Endothelial cell of umbilical vein (primary cell): ENCODE measurements around the gene SRA1. TPM values are rescaled to one million over a fixed set of nuclear protein-coding genes. Genes with fewer than 3 reads are reported as not detected.
"Not testable (repeated sequence)": the region's sequence is repeated elsewhere in the genome, so short reads cannot be mapped to it uniquely, and the experiment has no call there.

Source experiments
- BruUV-seq: library from RNA; stranded (reverse); fragments of 400-500 nt; replicated peaks from 2 replicates; lab custom pipeline; 2021; lab: Mats Ljungman, UMichigan
- CTCF ChIA-PET: fragments of 300-600, 350-600 bp; sonication (Branson Sonifier 250); formaldehyde crosslinking; loops from one replicate; lab custom pipeline; 2021; ENCODE audit warnings: antibody characterized with exemption, inconsistent platforms; lab: Charles Lee
- POLR2A ChIA-PET: fragments of 300-600, 350-600 bp; sonication (Branson Sonifier 250); formaldehyde crosslinking; loops from one replicate; lab custom pipeline; 2021; ENCODE audit warnings: antibody characterized with exemption, inconsistent platforms; lab: Charles Lee
- DNase-seq: peaks from one replicate; pipeline ENCODE4 v3.0.0-alpha.2; 2011; ENCODE audit warnings: low read depth, low spot score
- FAIRE-seq: peaks from 2 replicates; lab custom pipeline; 2011; peaks lifted over from hg19 to GRCh38; lab: Jason Lieb, UNC
- H2AFZ ChIP-seq: 2 replicates; pipeline ENCODE4 v1.6.0; 2012; ENCODE audit warnings: low read depth, low read length, control low read depth, inconsistent platforms
- H3K27ac ChIP-seq: 2 replicates; pipeline ENCODE4 v1.5.1; 2011; ENCODE audit warnings: low read depth, mild to moderate bottlenecking, control low read depth, low read length, moderate library complexity; ENCODE audit not compliant: insufficient read depth
- H3K27me3 ChIP-seq, 2 experiments: 2 replicates each; pipeline versions ENCODE4 v1.6.0 to v1.6.1; 2011; ENCODE audit warnings: low read length in 2 of 2, mixed read lengths in 1 of 2; ENCODE audit not compliant: control insufficient read depth in 2 of 2, insufficient read depth in 2 of 2
- H3K36me3 ChIP-seq, 2 experiments: 2 replicates in 1 of 2; 3 replicates in 1 of 2; pipeline ENCODE4 v1.5.1; 2011; ENCODE audit warnings: low read length in 2 of 2, mild to moderate bottlenecking in 1 of 2, moderate library complexity in 1 of 2; ENCODE audit not compliant: control insufficient read depth in 2 of 2, insufficient read depth in 2 of 2; ENCODE audit errors: extremely low read depth in 1 of 2
- H3K4me1 ChIP-seq: 3 replicates; pipeline ENCODE4 v1.5.1; 2011; ENCODE audit warnings: mild to moderate bottlenecking, low read length; ENCODE audit not compliant: control insufficient read depth, insufficient read depth; ENCODE audit errors: extremely low read depth
- H3K4me2 ChIP-seq: 2 replicates; pipeline ENCODE4 v1.6.1; 2011; ENCODE audit warnings: low read length, control low read depth, mixed read lengths; ENCODE audit not compliant: insufficient read depth
- H3K4me3 ChIP-seq, 3 experiments: fragments of 200-600 bp in 1 of 3; sonication (generic), shearing (Covaris generic) in 1 of 3; replicated peaks in 1 of 3; 2 replicates each; pipeline ENCODE4 v1.5.1; 2011 to 2016; ENCODE audit warnings: control low read depth in 3 of 3, low read length in 3 of 3, mild to moderate bottlenecking in 2 of 3, inconsistent platforms in 1 of 3, low read depth in 1 of 3, moderate library complexity in 1 of 3; ENCODE audit not compliant: insufficient read depth in 1 of 3
- H3K79me2 ChIP-seq: 2 replicates; pipeline ENCODE4 v1.6.0; 2012; ENCODE audit warnings: low read length, inconsistent platforms; ENCODE audit not compliant: control insufficient read depth, insufficient read depth
- H3K9ac ChIP-seq: replicated peaks from 2 replicates; pipeline ENCODE3; 2011; ENCODE audit warnings: low read length, control low read depth; ENCODE audit not compliant: insufficient read depth; ENCODE audit errors: extremely low read depth
- H3K9me1 ChIP-seq: replicated peaks from 3 replicates; pipeline ENCODE4 v1.6.0; 2011; ENCODE audit warnings: mild to moderate bottlenecking, low read length; ENCODE audit not compliant: control insufficient read depth, insufficient read depth; ENCODE audit errors: extremely low read depth
- H3K9me3 ChIP-seq: replicated peaks from 2 replicates; pipeline ENCODE4 v1.5.1; 2012; ENCODE audit warnings: low read length, inconsistent platforms; ENCODE audit not compliant: control insufficient read depth, insufficient read depth
- H4K20me1 ChIP-seq: replicated peaks from 2 replicates; pipeline ENCODE3; 2011; ENCODE audit warnings: mild to moderate bottlenecking, low read length; ENCODE audit not compliant: control insufficient read depth, insufficient read depth; ENCODE audit errors: extremely low read depth
- CTCF ChIP-seq, 2 donors: IDR thresholded peaks; 1 replicate in 1 of 2; 2 replicates in 1 of 2; pipeline ENCODE4 v1.5.1; 2011; ENCODE audit warnings: low read length in 2 of 2, mild to moderate bottlenecking in 2 of 2, moderate library complexity in 2 of 2, control low read depth in 1 of 2, inconsistent platforms in 1 of 2, low read depth in 1 of 2; ENCODE audit not compliant: insufficient read depth in 1 of 2; ENCODE audit errors: extremely low read depth in 1 of 2
- EZH2 ChIP-seq: IDR thresholded peaks from 2 replicates; pipeline ENCODE4 v1.6.1; 2012; ENCODE audit warnings: borderline replicate concordance, low read depth, mild to moderate bottlenecking, moderate library complexity, low read length, inconsistent platforms; ENCODE audit not compliant: severe bottlenecking
- FOS ChIP-seq: IDR thresholded peaks from 2 replicates; pipeline ENCODE4 v1.6.1; 2011; ENCODE audit warnings: mild to moderate bottlenecking, low read length, moderate library complexity, borderline replicate concordance; ENCODE audit not compliant: insufficient read depth
- GATA2 ChIP-seq: IDR thresholded peaks from 2 replicates; pipeline ENCODE4 v1.7.0; 2011; ENCODE audit warnings: low read depth, mild to moderate bottlenecking, moderate library complexity, mixed read lengths, low read length; ENCODE audit not compliant: insufficient read length, insufficient read depth
- JUN ChIP-seq: IDR thresholded peaks from 2 replicates; pipeline ENCODE4 v1.6.1; 2011; ENCODE audit warnings: borderline replicate concordance, low read depth; ENCODE audit not compliant: insufficient read length, insufficient read depth
- MYC ChIP-seq: IDR thresholded peaks from one replicate; pipeline ENCODE4 v1.6.1; 2011; ENCODE audit warnings: mild to moderate bottlenecking, low read depth, low read length
- POLR2A ChIP-seq: IDR thresholded peaks from 2 replicates; pipeline ENCODE4 v1.6.1; 2012; ENCODE audit warnings: low read depth, mild to moderate bottlenecking, control low read depth, low read length
- POLR2AphosphoS5 ChIP-seq: IDR thresholded peaks from 2 replicates; pipeline ENCODE4 v1.6.1; 2012; ENCODE audit warnings: low read depth, mild to moderate bottlenecking, control low read depth, low read length, moderate library complexity; ENCODE audit not compliant: insufficient read depth
- dilution Hi-C: fragments of 300-500 bp; cut with MboI; formaldehyde crosslinking; loops from one replicate; pipeline ENCODE4 v1.15.0; 2019; ENCODE audit warnings: low sequenced_read_pairs; ENCODE audit not compliant: extremely low pct_ligation_motif_present
- intact Hi-C: fragments of 100-400 bp; cut with micrococcal nuclease; formaldehyde crosslinking; loops from one replicate; pipeline ENCODE4 v1.10.0; 2022
- polyA plus RNA-seq, 4 experiments: library from polyadenylated mRNA; depleted of rRNA in 3 of 4; stranded (reverse) in 3 of 4; unstranded in 1 of 4; fragments of >200 nt; gene quantifications; 2 replicates each; pipeline versions ENCODE4 v1.2.1 to v1.2.3, GENCODE V29; 2011 to 2012; ENCODE audit warnings: missing spikeins in 1 of 4
- total RNA-seq: library from RNA; stranded (reverse); gene quantifications from 2 replicates; pipeline ENCODE4 v1.2.3, GENCODE V29; 2021
- TF ChIP-seq, protein P1 (sequence below): IDR thresholded peaks from 2 replicates; pipeline ENCODE4 v1.6.1; 2011; ENCODE audit not compliant: insufficient read depth, insufficient read length

Gene SRA1
- total and polyA plus RNA-seq, 2 donors (not counting 3 experiments of a cell fraction or from before 2014, with no cell fraction given), result 17.6 to 19.7 TPM

- H3K27me3 ChIP-seq, result no peaks in the 10 kb centered on the region
- dilution Hi-C loops (no loop called here), intact Hi-C loops (no loop called here)
- FAIRE-seq, result no peak
- DNase-seq, result no peak
- no peak for TF ChIP-seq EZH2
- TF ChIP-seq MYC, result no peak
- no peak for TF ChIP-seq POLR2AphosphoS5
- TF ChIP-seq, protein P1, sequence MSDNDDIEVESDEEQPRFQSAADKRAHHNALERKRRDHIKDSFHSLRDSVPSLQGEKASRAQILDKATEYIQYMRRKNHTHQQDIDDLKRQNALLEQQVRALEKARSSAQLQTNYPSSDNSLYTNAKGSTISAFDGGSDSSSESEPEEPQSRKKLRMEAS, result no peak
- no peak for TF ChIP-seq FOS
- no peak for TF ChIP-seq CTCF (IDR thresholded peaks at IDR 0.05; ENCODE audit: extremely low read depth in 1 of 2, insufficient read depth in 1 of 2, low read depth in 1 of 2, low read length in 2 of 2)
- TF ChIP-seq JUN, result no peak
- TF ChIP-seq POLR2A, result no peak
- no peak for TF ChIP-seq GATA2
- ChIA-PET CTCF (interaction anchor here (0.5 kb wide), 1 partner anchor 15 kb away, joined by 3 read pairs; no protein-coding TSS in a partner anchor), POLR2A (interaction anchor here (0.6 kb wide), 1 partner anchor 144 kb away, joined by 3 read pairs; no protein-coding TSS in a partner anchor)
- no peak overlapping the region for H3K27ac ChIP-seq
- H3K9ac ChIP-seq, result no peak overlapping the region
- no peaks in the 10 kb centered on the region for H3K36me3 ChIP-seq
- BruUV-seq, result no TSS peak
- peaks cover 12% of the 10 kb centered on the region for H3K4me1 ChIP-seq
- no peak overlapping the region for H3K4me2 ChIP-seq
- no peak overlapping the region for H3K4me3 ChIP-seq
- H3K79me2 ChIP-seq, result no peaks in the 10 kb centered on the region
- no peaks in the 10 kb centered on the region for H4K20me1 ChIP-seq
- H2AFZ ChIP-seq, result no peak overlapping the region
- H3K9me1 ChIP-seq, result no peaks in the 10 kb centered on the region
- H3K9me3 ChIP-seq, result no peaks in the 10 kb centered on the region
Observed at GRCh38 chr5:140594169-140594568, 36.9 kb upstream of the SRA1 start.

DNA sequence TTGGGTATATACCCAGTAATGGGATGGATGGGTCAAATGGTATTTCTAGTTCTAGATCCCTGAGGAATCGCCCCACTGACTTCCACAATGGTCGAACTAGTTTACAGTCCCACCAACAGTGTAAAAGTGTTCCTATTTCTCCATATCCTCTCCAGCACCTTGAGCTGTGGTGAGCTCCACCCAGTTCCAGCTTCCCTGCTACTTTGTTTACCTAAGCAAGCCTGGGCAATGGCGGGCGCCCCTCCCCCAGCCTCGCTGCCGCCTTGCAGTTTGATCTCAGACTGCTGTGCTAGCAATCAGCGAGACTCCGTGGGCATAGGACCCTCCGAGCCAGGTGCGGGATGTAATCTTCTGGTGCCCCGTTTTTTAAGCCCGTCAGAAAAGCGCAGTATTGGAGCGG, 35.8 kb upstream of the SRA1 start:
- H4K20me1 ChIP-seq, intact Hi-C loops, H2AFZ ChIP-seq, H3K27ac ChIP-seq, DNase-seq, dilution Hi-C loops, H3K27me3 ChIP-seq, H3K4me3 ChIP-seq, H3K9ac ChIP-seq, H3K9me1 ChIP-seq, CTCF ChIA-PET, H3K9me3 ChIP-seq, POLR2A ChIA-PET, BruUV-seq, H3K79me2 ChIP-seq, FAIRE-seq, H3K36me3 ChIP-seq, H3K4me2 ChIP-seq: not testable (repeated sequence)
- peaks cover 23% of the 10 kb centered on the region for H3K4me1 ChIP-seq
